Right renal pelvis (tissue), 4 donors: Measurements from ENCODE around the gene TRAPPC8. TPM values are rescaled to one million over a fixed set of nuclear protein-coding genes. Genes with fewer than 3 reads are reported as not detected.
"Not testable (repeated sequence)": the region's sequence is repeated elsewhere in the genome, so short reads cannot be mapped to it uniquely, and the experiment has no call there.

Source experiments
- DNase-seq, 4 donors: peaks; one replicate each; pipeline ENCODE4 v3.0.0-alpha.2; 2013; ENCODE audit warnings: low read depth in 4 of 4, low spot score in 3 of 4, missing footprints in 1 of 4
- polyA plus RNA-seq, 4 donors: library from polyadenylated mRNA; unstranded; fragments of 120-200 nt; gene quantifications; one replicate each; pipeline ENCODE4 v1.2.1, GENCODE V29; 2013; ENCODE audit not compliant: insufficient read length in 4 of 4

TRAPPC8 gene
- polyA plus RNA-seq, 4 donors: 52.9 to 69.2 (median 63.3) TPM

- DNase-seq: no peak
Measured at GRCh38 chr18:31943878-31944816, 1.2 kb upstream of the TRAPPC8 start.

- peak; percentile 24 to 48 (median 34) for DNase-seq
Measured at GRCh38 chr18:31942291-31942998, 483 bp downstream of the TRAPPC8 start.

- DNase-seq: no peak
Measured at GRCh38 chr18:31941010-31941809, 1.7 kb downstream of the TRAPPC8 start.

GRCh38 chr18:31934773-31935172, 8.2 kb downstream of the TRAPPC8 start:
- not testable (repeated sequence) for DNase-seq

- no peak for DNase-seq
Measured at GRCh38 chr18:31931886-31932240, 11.1 kb downstream of the TRAPPC8 start.

- no peak for DNase-seq
Measured at GRCh38 chr18:31931163-31931885, 11.6 kb downstream of the TRAPPC8 start.

- DNase-seq: no peak
Measured at GRCh38 chr18:31929273-31929672, 13.7 kb downstream of the TRAPPC8 start.

- DNase-seq: not testable (repeated sequence)
Measured at GRCh38 chr18:31926988-31927387, 15.9 kb downstream of the TRAPPC8 start.

GRCh38 chr18:31920277-31920676, 22.7 kb downstream of the TRAPPC8 start:
- no peak for DNase-seq

- DNase-seq: not testable (repeated sequence)
Measured at GRCh38 chr18:31919366-31919765, 23.6 kb downstream of the TRAPPC8 start.

GRCh38 chr18:31918733-31919132, 24.2 kb downstream of the TRAPPC8 start:
- no peak for DNase-seq

GRCh38 chr18:31901063-31901462, 41.9 kb downstream of the TRAPPC8 start:
- no peak for DNase-seq

GRCh38 chr18:31899771-31900170, 43.2 kb downstream of the TRAPPC8 start:
- not testable (repeated sequence) for DNase-seq

- no peak for DNase-seq
Measured at GRCh38 chr18:31892936-31893335, 50.0 kb downstream of the TRAPPC8 start.

GRCh38 chr18:31891566-31891965, 51.4 kb downstream of the TRAPPC8 start:
- no peak for DNase-seq

- DNase-seq: no peak
Measured at GRCh38 chr18:31884020-31884419, 58.9 kb downstream of the TRAPPC8 start.

GRCh38 chr18:31880186-31880898, 62.6 kb downstream of the TRAPPC8 start:
- DNase-seq: no peak

- no peak for DNase-seq
Measured at GRCh38 chr18:31878358-31878757, 64.6 kb downstream of the TRAPPC8 start.

GRCh38 chr18:31877900-31878299, 65.0 kb downstream of the TRAPPC8 start:
- DNase-seq: no peak

GRCh38 chr18:31876707-31877106, 66.2 kb downstream of the TRAPPC8 start:
- DNase-seq: no peak
